PFSK-1 (cell line): Measurements from ENCODE around the gene MAML2.

Experiments
- SIN3A ChIP-seq: IDR thresholded peaks from 2 replicates; pipeline ENCODE4 v1.6.1; 2012; ENCODE audit warnings: mild to moderate bottlenecking, low read length, moderate library complexity, borderline replicate concordance; ENCODE audit not compliant: insufficient read depth
- TF ChIP-seq, protein P1 (sequence below), 2 experiments: IDR thresholded peaks; 2 replicates each; pipeline versions ENCODE4 v1.6.1 to v1.8.0; 2011 to 2012; ENCODE audit warnings: low read depth in 2 of 2, low read length in 2 of 2, control low read depth in 1 of 2, inconsistent platforms in 1 of 2, mild to moderate bottlenecking in 1 of 2, moderate library complexity in 1 of 2; ENCODE audit not compliant: insufficient read depth in 1 of 2

DNA sequence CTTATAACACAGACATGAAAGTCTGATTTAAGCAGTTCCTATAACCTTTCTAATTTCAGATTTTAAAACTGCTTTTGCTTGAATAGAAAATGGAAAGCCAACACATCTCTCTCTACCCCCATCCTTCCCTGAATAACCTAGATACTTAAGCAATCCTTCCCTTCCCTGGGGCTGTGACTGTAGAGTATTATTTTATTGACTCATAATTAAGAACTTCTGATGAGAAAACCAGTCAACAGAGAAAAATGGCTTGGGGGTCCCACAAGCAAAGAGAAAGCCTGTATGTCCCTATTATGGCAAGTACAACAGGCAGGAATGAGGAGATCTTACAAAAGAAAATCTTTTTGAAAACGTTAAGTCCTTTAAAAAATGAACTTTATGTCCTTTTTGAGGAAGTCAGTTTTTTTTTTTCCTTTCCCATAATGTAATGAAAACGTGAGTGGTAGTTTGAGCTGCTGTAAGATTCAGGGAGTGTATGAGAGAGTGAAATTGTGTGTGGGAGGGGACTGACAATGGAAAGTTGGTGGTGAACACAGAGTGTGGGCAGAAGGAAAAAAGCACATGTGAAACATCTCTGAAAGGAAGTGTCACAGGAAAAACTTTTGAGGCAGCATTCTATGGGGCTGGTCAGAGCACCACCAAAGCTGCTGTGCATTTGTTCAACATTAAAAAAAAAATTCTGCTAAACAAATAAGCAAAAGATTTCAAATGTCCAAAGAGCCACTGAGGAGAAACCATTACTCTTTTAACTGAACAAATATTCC is 154.6 kb downstream of the MAML2 start:
- TF ChIP-seq SIN3A = no peak
- TF ChIP-seq, protein P1, sequence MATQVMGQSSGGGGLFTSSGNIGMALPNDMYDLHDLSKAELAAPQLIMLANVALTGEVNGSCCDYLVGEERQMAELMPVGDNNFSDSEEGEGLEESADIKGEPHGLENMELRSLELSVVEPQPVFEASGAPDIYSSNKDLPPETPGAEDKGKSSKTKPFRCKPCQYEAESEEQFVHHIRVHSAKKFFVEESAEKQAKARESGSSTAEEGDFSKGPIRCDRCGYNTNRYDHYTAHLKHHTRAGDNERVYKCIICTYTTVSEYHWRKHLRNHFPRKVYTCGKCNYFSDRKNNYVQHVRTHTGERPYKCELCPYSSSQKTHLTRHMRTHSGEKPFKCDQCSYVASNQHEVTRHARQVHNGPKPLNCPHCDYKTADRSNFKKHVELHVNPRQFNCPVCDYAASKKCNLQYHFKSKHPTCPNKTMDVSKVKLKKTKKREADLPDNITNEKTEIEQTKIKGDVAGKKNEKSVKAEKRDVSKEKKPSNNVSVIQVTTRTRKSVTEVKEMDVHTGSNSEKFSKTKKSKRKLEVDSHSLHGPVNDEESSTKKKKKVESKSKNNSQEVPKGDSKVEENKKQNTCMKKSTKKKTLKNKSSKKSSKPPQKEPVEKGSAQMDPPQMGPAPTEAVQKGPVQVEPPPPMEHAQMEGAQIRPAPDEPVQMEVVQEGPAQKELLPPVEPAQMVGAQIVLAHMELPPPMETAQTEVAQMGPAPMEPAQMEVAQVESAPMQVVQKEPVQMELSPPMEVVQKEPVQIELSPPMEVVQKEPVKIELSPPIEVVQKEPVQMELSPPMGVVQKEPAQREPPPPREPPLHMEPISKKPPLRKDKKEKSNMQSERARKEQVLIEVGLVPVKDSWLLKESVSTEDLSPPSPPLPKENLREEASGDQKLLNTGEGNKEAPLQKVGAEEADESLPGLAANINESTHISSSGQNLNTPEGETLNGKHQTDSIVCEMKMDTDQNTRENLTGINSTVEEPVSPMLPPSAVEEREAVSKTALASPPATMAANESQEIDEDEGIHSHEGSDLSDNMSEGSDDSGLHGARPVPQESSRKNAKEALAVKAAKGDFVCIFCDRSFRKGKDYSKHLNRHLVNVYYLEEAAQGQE (IDR thresholded peaks at IDR 0.05; ENCODE audit: insufficient read depth in 1 of 2, low read depth in 2 of 2, low read length in 2 of 2) = no peak
